ENCODE data around the gene TADA1. TPM values are rescaled to one million over a fixed set of nuclear protein-coding genes. Genes with fewer than 3 reads are reported as not detected.

The TADA1 gene
- total and polyA plus RNA-seq, 2 experiments from 2014 or later, result 21.8 to 22.0 TPM

DNA sequence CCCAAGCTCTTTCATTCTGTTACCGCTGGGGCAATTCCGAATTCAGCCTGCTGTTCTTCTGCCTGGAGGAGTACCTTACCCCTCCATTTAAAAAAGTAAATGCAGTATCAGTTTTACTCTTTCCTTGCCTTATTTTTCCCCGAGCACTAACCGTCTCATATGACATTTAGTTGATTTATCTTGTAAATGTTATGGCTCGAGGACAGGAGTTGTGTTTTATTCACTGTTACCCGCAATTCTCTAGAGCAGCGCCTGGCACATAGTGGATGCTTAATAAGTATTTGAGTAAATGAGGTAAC lies 425 bp upstream of the TADA1 start:
- H4K20me1 ChIP-seq (replicated peaks; ENCODE audit: insufficient read depth), result peaks cover 23% of the 10 kb centered on the region
- H3K27ac ChIP-seq (ENCODE audit: low read depth), result no peak overlapping the region
- no peak overlapping the region for H2AFZ ChIP-seq
- H3K27ac Mint-ChIP-seq, result no peak overlapping the region
- peak overlapping the region; percentile 95 for H3K4me3 Mint-ChIP-seq
- peaks cover 41% of the 10 kb centered on the region for H3K79me2 ChIP-seq (replicated peaks; ENCODE audit: insufficient read depth)
- H3K9me2 ChIP-seq (ENCODE audit: insufficient read depth), result no peaks in the 10 kb centered on the region
- ATAC-seq, result no peak
- H3K9me3 Mint-ChIP-seq, result peaks cover 7% of the 10 kb centered on the region; the same call in 1 of the 3 replicates
- H3K4me1 Mint-ChIP-seq, result peaks cover 27% of the 10 kb centered on the region
- no peaks in the 10 kb centered on the region for H3F3A ChIP-seq (replicated peaks; ENCODE audit: low read depth)
- H3K27me3 ChIP-seq (ENCODE audit: insufficient read depth), result no peaks in the 10 kb centered on the region
- H3K36me3 Mint-ChIP-seq (ENCODE audit: low read depth), result peaks cover 11% of the 10 kb centered on the region; the same call in 2 of the 3 replicates
- peaks cover 6% of the 10 kb centered on the region for H3K27me3 Mint-ChIP-seq (ENCODE audit: insufficient read depth, low read depth, poor library complexity)
- no peak for TF ChIP-seq POLR2AphosphoS5 (IDR thresholded peaks at IDR 0.05; ENCODE audit: low read depth)
- TF ChIP-seq, protein P1, sequence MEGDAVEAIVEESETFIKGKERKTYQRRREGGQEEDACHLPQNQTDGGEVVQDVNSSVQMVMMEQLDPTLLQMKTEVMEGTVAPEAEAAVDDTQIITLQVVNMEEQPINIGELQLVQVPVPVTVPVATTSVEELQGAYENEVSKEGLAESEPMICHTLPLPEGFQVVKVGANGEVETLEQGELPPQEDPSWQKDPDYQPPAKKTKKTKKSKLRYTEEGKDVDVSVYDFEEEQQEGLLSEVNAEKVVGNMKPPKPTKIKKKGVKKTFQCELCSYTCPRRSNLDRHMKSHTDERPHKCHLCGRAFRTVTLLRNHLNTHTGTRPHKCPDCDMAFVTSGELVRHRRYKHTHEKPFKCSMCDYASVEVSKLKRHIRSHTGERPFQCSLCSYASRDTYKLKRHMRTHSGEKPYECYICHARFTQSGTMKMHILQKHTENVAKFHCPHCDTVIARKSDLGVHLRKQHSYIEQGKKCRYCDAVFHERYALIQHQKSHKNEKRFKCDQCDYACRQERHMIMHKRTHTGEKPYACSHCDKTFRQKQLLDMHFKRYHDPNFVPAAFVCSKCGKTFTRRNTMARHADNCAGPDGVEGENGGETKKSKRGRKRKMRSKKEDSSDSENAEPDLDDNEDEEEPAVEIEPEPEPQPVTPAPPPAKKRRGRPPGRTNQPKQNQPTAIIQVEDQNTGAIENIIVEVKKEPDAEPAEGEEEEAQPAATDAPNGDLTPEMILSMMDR (conservative IDR thresholded peaks at IDR 0.05; ENCODE audit: low read depth in 2 of 2), result peak in 1 of 2 experiments; percentile 25; a peak in 2 of 4 replicates
- no peaks in the 10 kb centered on the region for H3K36me3 ChIP-seq (ENCODE audit: insufficient read depth)
- H3K4me3 ChIP-seq, result peak overlapping the region; percentile 42
- no peak for DNase-seq (ENCODE audit: low spot score)
- peaks cover 9% of the 10 kb centered on the region for H3K4me1 ChIP-seq (ENCODE audit: insufficient read depth)
- H3K4me2 ChIP-seq, result peak overlapping the region; percentile 70

DNA sequence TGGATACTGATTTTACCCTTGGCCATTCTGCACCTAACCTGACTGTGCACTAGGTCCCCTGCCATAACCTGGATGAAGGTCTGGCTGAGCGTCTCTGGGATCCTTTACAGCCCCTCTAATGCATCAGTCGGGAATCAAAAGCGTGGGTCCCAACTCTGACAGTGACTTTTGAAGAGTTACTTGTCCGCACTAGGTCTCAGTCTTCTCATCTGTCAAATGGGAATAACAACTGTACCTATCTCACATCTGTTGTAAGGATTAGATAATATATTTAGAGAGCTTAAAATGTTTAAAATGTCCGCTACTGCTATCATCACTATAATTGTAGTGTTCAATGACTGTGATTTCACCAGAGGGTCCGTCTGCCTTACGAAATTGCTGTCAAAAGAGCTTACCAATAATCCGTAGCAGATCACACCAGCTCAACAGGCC lies 746 bp downstream of the TADA1 start:
- peaks cover 30% of the 10 kb centered on the region for H4K20me1 ChIP-seq (replicated peaks; ENCODE audit: insufficient read depth)
- TF ChIP-seq, protein P1 (conservative IDR thresholded peaks at IDR 0.05; ENCODE audit: low read depth in 2 of 2), result no peak
- TF ChIP-seq ZNF331 (CRISPR knock-in tag; IDR thresholded peaks at IDR 0.05; ENCODE audit: low read depth) (no peak), EZH2phosphoT487 (IDR thresholded peaks at IDR 0.05; ENCODE audit: unreplicated experiment) (no peak), STAT1 (IDR thresholded peaks at IDR 0.05; ENCODE audit: unreplicated experiment) (no peak), JUNB (IDR thresholded peaks at IDR 0.05; ENCODE audit: unreplicated experiment) (no peak), CREB1 (CRISPR knock-in tag; IDR thresholded peaks at IDR 0.05; ENCODE audit: low read depth) (no peak)
- TF ChIP-seq, protein P2, sequence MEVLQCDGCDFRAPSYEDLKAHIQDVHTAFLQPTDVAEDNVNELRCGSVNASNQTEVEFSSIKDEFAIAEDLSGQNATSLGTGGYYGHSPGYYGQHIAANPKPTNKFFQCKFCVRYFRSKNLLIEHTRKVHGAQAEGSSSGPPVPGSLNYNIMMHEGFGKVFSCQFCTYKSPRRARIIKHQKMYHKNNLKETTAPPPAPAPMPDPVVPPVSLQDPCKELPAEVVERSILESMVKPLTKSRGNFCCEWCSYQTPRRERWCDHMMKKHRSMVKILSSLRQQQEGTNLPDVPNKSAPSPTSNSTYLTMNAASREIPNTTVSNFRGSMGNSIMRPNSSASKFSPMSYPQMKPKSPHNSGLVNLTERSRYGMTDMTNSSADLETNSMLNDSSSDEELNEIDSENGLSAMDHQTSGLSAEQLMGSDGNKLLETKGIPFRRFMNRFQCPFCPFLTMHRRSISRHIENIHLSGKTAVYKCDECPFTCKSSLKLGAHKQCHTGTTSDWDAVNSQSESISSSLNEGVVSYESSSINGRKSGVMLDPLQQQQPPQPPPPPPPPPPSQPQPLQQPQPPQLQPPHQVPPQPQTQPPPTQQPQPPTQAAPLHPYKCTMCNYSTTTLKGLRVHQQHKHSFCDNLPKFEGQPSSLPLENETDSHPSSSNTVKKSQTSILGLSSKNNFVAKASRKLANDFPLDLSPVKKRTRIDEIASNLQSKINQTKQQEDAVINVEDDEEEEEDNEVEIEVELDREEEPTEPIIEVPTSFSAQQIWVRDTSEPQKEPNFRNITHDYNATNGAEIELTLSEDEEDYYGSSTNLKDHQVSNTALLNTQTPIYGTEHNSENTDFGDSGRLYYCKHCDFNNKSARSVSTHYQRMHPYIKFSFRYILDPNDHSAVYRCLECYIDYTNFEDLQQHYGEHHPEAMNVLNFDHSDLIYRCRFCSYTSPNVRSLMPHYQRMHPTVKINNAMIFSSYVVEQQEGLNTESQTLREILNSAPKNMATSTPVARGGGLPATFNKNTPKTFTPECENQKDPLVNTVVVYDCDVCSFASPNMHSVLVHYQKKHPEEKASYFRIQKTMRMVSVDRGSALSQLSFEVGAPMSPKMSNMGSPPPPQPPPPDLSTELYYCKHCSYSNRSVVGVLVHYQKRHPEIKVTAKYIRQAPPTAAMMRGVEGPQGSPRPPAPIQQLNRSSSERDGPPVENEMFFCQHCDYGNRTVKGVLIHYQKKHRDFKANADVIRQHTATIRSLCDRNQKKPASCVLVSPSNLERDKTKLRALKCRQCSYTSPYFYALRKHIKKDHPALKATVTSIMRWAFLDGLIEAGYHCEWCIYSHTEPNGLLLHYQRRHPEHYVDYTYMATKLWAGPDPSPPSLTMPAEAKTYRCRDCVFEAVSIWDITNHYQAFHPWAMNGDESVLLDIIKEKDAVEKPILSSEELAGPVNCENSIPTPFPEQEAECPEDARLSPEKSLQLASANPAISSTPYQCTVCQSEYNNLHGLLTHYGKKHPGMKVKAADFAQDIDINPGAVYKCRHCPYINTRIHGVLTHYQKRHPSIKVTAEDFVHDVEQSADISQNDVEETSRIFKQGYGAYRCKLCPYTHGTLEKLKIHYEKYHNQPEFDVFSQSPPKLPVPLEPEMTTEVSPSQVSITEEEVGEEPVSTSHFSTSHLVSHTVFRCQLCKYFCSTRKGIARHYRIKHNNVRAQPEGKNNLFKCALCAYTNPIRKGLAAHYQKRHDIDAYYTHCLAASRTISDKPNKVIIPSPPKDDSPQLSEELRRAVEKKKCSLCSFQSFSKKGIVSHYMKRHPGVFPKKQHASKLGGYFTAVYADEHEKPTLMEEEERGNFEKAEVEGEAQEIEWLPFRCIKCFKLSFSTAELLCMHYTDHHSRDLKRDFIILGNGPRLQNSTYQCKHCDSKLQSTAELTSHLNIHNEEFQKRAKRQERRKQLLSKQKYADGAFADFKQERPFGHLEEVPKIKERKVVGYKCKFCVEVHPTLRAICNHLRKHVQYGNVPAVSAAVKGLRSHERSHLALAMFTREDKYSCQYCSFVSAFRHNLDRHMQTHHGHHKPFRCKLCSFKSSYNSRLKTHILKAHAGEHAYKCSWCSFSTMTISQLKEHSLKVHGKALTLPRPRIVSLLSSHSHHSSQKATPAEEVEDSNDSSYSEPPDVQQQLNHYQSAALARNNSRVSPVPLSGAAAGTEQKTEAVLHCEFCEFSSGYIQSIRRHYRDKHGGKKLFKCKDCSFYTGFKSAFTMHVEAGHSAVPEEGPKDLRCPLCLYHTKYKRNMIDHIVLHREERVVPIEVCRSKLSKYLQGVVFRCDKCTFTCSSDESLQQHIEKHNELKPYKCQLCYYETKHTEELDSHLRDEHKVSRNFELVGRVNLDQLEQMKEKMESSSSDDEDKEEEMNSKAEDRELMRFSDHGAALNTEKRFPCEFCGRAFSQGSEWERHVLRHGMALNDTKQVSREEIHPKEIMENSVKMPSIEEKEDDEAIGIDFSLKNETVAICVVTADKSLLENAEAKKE (CRISPR knock-in tag; IDR thresholded peaks at IDR 0.05), result no peak
- H3K27ac ChIP-seq (ENCODE audit: low read depth), result no peak overlapping the region
- no peaks in the 10 kb centered on the region for H3K9me2 ChIP-seq (ENCODE audit: insufficient read depth)
- Mint-ChIP-seq H3K36me3 (ENCODE audit: low read depth) (peaks cover 11% of the 10 kb centered on the region; the same call in 2 of the 3 replicates), H3K4me1 (peaks cover 30% of the 10 kb centered on the region), H3K9me3 (peaks cover 7% of the 10 kb centered on the region; the same call in 1 of the 3 replicates), H3K27me3 (ENCODE audit: insufficient read depth, low read depth, poor library complexity) (peaks cover 6% of the 10 kb centered on the region), H3K27ac (peak overlapping the region; percentile 81), H3K4me3 (peak overlapping the region; percentile 95)
- DNase-seq (ENCODE audit: low spot score) (no peak), ATAC-seq (no peak)
- H3K4me3 ChIP-seq, result peak overlapping the region; percentile 63
- H3K4me1 ChIP-seq (ENCODE audit: insufficient read depth), result peaks cover 9% of the 10 kb centered on the region
- H3K79me2 ChIP-seq (replicated peaks; ENCODE audit: insufficient read depth), result peaks cover 52% of the 10 kb centered on the region
- H2AFZ ChIP-seq, result peak overlapping the region; percentile 12; the same call in 1 of the 2 replicates
- no peaks in the 10 kb centered on the region for H3K27me3 ChIP-seq (ENCODE audit: insufficient read depth)
- no peaks in the 10 kb centered on the region for H3F3A ChIP-seq (replicated peaks; ENCODE audit: low read depth)
- H3K4me2 ChIP-seq, result peak overlapping the region; percentile 89
- no peaks in the 10 kb centered on the region for H3K36me3 ChIP-seq (ENCODE audit: insufficient read depth)
